NCI-H2171 (cell line): ENCODE results near the gene DAPK1.

Experiments used
- DNase-seq: peaks from one replicate; lab custom pipeline; 2025; lab: John Stamatoyannopoulos, UW

Gene DAPK1

GRCh38 chr9:87594662-87595061 lies 97.0 kb downstream of the DAPK1 start:
- no peak for DNase-seq

DNA sequence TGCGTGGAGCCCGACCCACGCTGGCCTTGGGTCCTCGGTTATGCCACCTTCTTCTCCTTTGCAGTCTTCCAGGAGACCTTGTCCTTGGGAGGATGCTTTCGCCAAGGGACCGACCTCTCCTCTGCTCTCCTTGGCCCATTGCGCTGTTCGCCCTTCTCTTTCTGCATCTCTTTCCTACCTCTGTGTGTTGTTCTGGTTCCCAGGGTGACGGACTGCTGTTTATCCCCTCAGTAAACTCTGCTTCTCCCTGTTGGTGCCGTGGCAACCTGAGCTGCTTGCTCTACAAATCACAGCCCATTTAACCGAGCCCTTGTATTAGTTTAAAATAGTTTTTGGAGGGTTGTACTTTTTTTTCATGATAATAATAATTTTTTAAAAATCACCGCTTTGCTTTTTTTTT lies 97.9 kb downstream of the DAPK1 start:
- DNase-seq: no peak

DNA sequence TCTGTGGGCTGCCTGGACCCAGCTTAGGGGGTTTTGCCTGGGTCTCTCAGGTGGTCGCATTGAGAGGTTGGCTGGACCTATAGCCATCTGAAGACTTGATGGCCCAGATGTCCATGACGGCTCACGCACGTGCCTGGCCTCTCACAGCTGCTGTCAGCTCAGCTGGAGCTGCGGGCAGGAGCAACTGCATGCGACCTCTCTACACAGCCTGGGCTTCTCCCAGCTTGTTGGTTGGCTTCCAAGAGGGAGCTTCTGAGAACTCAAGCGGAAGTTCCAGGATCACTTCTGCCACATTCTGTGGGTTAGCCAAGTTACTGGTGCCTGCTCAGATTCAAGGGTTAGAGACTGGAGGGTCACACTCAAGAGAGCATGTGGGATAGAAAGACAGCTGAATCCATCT lies 99.2 kb downstream of the DAPK1 start:
- no peak for DNase-seq

DNA sequence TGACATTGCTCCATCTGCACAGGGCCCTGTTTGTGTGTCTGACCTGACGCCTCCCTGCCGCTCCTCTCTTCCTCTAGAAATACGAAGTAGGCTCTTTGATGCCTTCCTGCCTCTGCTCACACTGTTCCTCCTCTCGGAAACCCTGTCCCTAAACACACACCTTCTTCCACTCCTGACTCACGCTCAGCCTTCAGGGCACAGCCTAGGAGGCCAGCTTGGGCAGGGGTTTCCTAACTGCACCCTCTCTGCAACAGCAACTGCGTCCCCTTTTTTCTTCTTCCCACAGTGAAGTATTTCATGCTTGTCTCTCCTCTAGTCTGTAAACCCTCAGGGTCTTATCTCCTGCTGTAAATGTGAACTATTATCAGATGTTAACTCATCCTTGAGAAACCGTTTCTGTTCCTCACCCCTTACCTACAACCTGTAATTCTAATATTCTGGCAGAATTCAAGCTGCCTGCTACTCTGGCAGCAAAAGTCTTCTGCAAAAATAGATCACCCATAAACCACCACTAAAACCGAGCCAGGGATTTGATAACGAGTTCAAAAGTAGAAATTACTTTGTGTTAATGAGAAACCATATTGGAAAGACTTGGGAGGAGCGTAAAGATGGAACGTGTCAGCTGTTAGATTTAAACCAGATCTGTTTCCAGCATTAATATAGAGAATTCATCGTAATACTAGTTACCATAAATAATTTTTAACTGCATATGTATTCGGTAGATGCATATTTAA lies 100.2 kb downstream of the DAPK1 start:
- no peak for DNase-seq

DNA sequence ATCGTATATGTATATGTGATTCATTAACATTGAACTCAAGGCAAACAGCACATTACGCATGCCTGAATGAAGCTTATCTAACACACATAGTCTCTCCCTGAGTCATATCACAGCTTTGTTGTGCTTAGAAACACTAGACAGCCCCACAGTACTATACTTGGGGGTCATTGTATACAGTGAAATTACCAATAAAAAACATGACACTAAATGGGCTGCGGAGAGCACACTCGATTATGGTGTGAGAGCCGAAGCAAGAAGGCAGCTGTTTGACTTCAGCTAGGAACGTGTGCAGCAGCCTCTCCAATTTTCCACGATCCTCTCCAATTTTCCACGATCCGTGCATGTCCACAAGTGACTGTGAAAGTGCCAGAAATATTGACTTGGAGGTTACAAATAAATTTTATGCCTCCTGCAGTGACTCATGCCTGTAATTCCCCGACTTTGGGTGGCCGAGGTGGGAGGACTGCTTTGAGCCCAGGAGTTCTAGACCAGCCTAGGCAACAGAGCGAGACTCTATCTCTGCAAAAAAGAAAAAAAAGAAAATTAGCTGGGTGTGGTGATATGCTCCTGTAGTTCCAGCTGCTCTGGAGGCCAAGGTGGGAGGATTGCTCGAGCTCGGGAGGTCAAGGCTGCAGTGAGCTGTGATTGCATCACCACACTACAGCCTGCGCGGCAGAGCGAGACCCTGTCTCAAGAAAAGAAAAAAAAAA lies 102.4 kb downstream of the DAPK1 start:
- DNase-seq: no peak

DNA sequence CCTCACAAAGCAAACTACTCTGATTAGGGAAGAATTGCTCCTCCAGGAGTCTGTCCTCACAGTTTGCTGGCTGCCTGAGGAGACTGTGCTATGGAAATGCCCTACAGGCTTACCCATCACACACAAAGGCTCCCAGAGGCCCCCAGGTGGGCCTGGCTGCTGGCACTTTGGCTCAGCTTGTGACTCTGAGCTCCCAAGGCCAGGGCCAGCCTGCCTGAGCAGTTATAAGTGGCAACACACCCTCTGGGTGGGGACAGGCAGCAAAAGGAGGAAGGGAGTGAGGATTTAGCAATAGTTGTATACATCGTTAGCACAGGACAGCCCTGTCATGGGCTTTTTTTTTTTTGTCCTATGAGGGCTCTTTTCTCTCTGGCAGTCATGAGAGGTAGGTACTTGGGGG lies 103.5 kb downstream of the DAPK1 start:
- DNase-seq: no peak

DNA sequence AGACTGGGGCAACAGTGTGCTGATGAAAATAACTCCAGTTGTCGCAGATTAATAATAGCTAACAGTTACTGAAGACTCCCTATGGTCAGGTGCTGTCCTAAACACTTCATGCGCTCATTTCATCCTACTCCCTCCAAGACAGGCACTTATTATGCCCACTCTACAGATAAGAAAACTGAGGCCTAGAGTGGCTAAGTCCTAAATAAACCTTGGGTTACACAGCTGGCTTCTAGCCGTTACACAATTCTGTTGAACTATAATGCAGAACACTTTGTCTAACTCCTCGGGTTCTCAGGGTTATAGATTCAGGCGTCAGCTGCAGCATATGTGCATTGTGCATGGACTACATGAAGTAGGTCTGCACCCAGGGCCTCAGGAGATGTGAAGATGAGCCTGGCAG lies 103.9 kb downstream of the DAPK1 start:
- no peak for DNase-seq

GRCh38 chr9:87602933-87603643 lies 105.4 kb downstream of the DAPK1 start:
- no peak for DNase-seq

DNA sequence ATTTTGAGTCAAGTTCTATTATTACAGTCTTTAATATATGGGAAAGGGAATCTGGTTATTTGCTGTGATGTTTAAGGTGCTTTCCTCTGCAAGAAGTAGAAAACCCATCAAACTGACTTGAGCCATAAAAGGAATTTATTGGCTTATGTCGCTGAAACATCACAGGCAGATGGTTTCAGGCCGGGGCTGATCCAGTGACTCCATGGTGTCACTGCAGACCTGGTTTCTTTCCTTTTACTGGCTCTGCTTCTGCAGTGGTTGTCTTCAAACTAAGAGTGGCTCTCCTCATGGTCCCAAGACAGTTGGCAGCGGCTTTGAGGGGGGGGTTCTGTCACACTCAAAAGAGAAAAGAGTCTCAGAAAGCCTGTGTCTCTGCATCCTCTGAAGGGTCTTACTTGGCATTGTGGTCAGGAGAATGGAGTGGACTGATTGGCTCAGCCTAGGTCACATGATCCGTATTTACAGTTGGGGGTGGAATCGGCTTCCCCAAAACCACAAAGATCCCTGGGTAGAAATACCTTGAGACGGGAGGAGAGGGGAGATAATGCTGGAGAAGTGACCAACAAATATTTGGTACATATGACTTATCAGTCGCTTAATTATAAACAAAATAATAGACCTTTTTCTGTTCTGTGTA lies 106.3 kb downstream of the DAPK1 start:
- DNase-seq: no peak

- no peak for DNase-seq
Measured at GRCh38 chr9:87604886-87605588, 107.4 kb downstream of the DAPK1 start.

DNA sequence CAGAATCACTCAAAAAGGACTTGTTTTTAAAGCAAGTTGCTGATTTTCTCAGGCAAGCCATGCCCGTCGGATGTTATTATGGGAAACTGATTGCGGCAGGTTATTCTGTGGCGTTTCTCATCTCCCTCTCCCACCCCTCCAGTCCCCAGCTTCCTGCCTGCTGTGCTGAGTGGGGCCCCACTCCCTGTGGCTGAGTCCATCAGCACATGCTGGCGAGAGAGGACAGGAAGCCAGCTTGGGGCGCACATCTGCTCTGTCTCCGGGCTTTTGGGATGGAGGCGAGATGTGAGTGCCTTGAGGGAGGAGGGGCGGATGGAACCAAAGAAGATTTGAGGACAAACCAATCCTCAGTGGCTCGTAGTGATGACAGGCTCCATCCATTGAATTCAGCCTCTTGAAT lies 108.0 kb downstream of the DAPK1 start:
- DNase-seq: no peak

DNA sequence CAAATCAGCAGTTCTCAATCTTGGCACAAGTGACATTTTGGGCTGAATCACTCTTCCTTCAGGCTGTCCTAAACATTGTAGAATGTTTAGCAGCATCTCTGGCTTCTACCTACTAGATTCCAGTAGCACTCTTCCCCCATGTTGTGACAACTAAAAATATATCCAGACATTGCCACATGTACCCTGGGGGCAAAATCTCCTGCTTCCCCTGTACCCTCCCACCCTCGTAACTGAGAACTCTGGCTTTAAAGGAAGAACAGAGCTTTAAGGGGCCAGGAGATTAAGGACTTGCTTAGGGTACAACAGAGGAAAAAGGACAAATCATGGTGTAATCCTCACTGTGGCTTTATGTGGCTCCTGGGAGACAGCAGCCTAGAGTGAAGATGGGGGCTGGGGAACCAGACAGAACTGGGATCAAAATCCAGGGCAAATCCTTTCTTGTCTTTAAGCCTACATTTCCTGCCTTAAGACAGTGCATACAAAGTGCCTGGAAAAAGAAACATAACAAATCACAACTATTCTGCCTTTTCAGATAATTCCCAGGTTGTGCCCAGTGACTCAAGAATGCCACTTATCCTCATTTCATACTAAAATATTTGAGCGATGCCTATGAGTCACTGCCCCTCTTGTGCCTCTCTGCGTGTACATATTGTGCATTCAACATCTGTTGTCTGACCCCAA lies 109.3 kb downstream of the DAPK1 start:
- no peak for DNase-seq

GRCh38 chr9:87607859-87608258 lies 110.2 kb downstream of the DAPK1 start:
- DNase-seq: no peak

- no peak for DNase-seq
Measured at GRCh38 chr9:87609002-87609401, 111.3 kb downstream of the DAPK1 start.

GRCh38 chr9:87609486-87609885 lies 111.8 kb downstream of the DAPK1 start:
- no peak for DNase-seq

GRCh38 chr9:87610200-87611155 lies 112.8 kb downstream of the DAPK1 start:
- no peak for DNase-seq

GRCh38 chr9:87611776-87612175 lies 114.1 kb downstream of the DAPK1 start:
- DNase-seq: no peak

DNA sequence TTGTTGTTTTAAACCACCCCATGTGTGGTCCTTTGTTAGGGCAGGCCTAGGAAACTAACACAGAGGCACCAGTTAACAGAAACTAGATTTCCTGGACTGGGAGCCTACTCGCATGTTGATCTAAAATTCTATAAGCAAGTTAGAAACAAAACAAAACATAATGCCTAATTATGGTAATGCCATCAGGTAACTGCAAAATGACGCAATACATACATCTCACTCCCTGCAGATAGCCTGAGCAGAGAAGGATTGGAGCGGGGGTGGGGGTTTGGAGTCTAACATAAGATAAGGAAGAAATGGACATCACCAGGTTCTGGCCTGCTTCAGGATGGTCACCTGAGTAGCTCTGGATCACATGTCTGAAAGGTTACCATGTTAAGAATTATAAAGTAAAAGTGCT lies 114.9 kb downstream of the DAPK1 start:
- DNase-seq: no peak

- DNase-seq: no peak
Measured at GRCh38 chr9:87613265-87614111, 115.8 kb downstream of the DAPK1 start.
